Ovary (tissue), 3 donors: ENCODE measurements around the gene LPAR1.

Experiments
- EP300 ChIP-seq: sonication (generic); formaldehyde crosslinking; IDR thresholded peaks from one replicate; pipeline ENCODE4 v1.6.1; 2017; ENCODE audit warnings: antibody characterized with exemption
- POLR2A ChIP-seq: fragments of 450-650 bp; IDR thresholded peaks from one replicate; pipeline ENCODE4 v1.6.1; 2017; ENCODE audit warnings: antibody characterized with exemption, mild to moderate bottlenecking, moderate library complexity
- TF ChIP-seq, protein P1 (sequence below), 3 donors: fragments of 450-650 bp in 2 of 3; fragments of 200-600 bp in 1 of 3; IDR thresholded peaks; one replicate each; pipeline versions ENCODE4 v1.5.1 to v1.8.0; 2016 to 2022; ENCODE audit warnings: antibody characterized with exemption in 3 of 3, mild to moderate bottlenecking in 1 of 3
- donor health status: DM: no; HTN: no; CAD: no.

DNA sequence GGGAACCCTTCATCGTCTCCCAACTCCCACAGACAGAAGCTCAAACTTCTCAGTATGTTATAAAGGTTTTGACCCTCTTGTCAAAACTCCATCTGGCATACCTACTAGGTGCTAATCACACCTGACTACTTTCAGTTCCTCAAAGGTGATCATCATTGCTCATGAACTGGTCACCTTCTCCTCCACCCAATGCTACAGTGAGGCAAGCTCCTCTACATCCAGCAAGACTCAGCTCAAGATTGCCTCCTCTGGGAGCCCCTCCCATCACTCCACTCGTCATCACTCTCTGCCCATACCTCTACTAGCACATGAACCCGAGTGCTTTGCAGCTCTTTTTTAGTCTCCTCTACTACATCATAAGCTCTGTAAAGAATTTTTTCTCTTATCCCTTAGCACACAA lies 102.4 kb downstream of the LPAR1 start:
- TF ChIP-seq, protein P1, sequence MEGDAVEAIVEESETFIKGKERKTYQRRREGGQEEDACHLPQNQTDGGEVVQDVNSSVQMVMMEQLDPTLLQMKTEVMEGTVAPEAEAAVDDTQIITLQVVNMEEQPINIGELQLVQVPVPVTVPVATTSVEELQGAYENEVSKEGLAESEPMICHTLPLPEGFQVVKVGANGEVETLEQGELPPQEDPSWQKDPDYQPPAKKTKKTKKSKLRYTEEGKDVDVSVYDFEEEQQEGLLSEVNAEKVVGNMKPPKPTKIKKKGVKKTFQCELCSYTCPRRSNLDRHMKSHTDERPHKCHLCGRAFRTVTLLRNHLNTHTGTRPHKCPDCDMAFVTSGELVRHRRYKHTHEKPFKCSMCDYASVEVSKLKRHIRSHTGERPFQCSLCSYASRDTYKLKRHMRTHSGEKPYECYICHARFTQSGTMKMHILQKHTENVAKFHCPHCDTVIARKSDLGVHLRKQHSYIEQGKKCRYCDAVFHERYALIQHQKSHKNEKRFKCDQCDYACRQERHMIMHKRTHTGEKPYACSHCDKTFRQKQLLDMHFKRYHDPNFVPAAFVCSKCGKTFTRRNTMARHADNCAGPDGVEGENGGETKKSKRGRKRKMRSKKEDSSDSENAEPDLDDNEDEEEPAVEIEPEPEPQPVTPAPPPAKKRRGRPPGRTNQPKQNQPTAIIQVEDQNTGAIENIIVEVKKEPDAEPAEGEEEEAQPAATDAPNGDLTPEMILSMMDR (IDR thresholded peaks at IDR 0.05) = no peak
- TF ChIP-seq POLR2A = no peak
- no peak for TF ChIP-seq EP300
